ENCODE measurements around the gene LTN1. TPM values are rescaled to one million over a fixed set of nuclear protein-coding genes. Genes with fewer than 3 reads are reported as not detected.
A peak's percentile ranks its signal among the peaks of the same experiment; 100 is the strongest.

Gene LTN1
- polyA plus RNA-seq, 6 donors from 2014 or later, result 18.6 to 23.5 (median 20.5) TPM

DNA sequence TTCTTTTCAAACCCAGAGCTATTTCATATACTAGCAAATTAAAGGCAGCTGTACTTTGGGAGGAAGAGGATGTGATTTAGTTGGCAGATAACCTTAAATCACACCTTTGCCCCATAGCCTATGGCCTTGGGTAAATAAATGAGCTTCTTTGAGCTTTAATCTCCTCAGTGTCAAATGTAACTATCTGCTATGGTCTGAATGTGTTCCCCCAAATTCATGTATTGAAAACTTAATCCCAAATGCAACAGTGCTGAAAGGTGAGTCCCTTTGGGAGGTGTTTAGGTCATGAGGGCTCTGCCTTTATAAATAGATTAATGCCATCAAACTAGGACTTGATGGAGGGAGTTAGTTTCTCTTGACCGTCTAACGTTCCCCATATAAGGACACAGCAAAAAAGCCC, 85.8 kb downstream of the LTN1 start:
- Mint-ChIP-seq H3K27me3 (peaks cover 14 to 42% (median 35%) of the 10 kb centered on the region in 3 donors), H3K9me3 (peaks cover 0 to 13% (median 3%) of the 10 kb centered on the region in 7 donors), H3K36me3 (peaks cover 0 to 12% of the 10 kb centered on the region in 2 donors), H3K4me1 (no peaks in the 10 kb centered on the region), H3K4me3 (no peak overlapping the region), H3K27ac (no peak overlapping the region)
- ATAC-seq (ENCODE audit: low read depth in 2 of 2) (no peak), DNase-seq (no peak)

GRCh38 chr21:28906236-28906635, 86.4 kb downstream of the LTN1 start:
- peaks cover 0 to 17% of the 10 kb centered on the region in 2 donors for H3K36me3 Mint-ChIP-seq
- ATAC-seq (ENCODE audit: low read depth in 2 of 2), result no peak
- H3K27ac Mint-ChIP-seq, result no peak overlapping the region

GRCh38 chr21:28904961-28905435, 87.7 kb downstream of the LTN1 start:
- no peak for DNase-seq
- peaks cover 0 to 17% of the 10 kb centered on the region in 2 donors for H3K36me3 Mint-ChIP-seq
- no peak overlapping the region for H3K4me3 Mint-ChIP-seq
- H3K27me3 Mint-ChIP-seq, result peaks cover 12 to 39% (median 27%) of the 10 kb centered on the region in 3 donors
- H3K27ac Mint-ChIP-seq, result no peak overlapping the region
- peaks cover 0 to 13% (median 3%) of the 10 kb centered on the region in 7 donors for H3K9me3 Mint-ChIP-seq
- H3K4me1 Mint-ChIP-seq, result no peaks in the 10 kb centered on the region
- no peak for ATAC-seq (ENCODE audit: low read depth in 2 of 2)

More at GRCh38 chr21:28906236-28906635, 86.4 kb downstream of the LTN1 start:
- H3K9me3 Mint-ChIP-seq, result peaks cover 0 to 13% (median 3%) of the 10 kb centered on the region in 7 donors
- H3K4me1 Mint-ChIP-seq, result no peaks in the 10 kb centered on the region
- H3K27me3 Mint-ChIP-seq, result peaks cover 17 to 44% (median 36%) of the 10 kb centered on the region in 3 donors
- H3K4me3 Mint-ChIP-seq, result no peak overlapping the region
- no peak for DNase-seq

GRCh38 chr21:28903448-28903847, 89.2 kb downstream of the LTN1 start:
- Mint-ChIP-seq H3K4me1 (no peaks in the 10 kb centered on the region), H3K27me3 (peaks cover 12 to 32% (median 21%) of the 10 kb centered on the region in 3 donors), H3K27ac (peak overlapping the region in 1 of 6 donors; percentile 77), H3K9me3 (peaks cover 0 to 13% (median 3%) of the 10 kb centered on the region in 7 donors), H3K4me3 (no peak overlapping the region), H3K36me3 (peaks cover 0 to 17% of the 10 kb centered on the region in 2 donors)
- no peak for DNase-seq
- ATAC-seq (ENCODE audit: low read depth in 2 of 2), result no peak

- ATAC-seq (ENCODE audit: low read depth in 2 of 2) (no peak), DNase-seq (no peak)
- Mint-ChIP-seq H3K4me1 (no peaks in the 10 kb centered on the region), H3K27me3 (peaks cover 25 to 48% (median 33%) of the 10 kb centered on the region in 3 donors), H3K27ac (no peak overlapping the region), H3K36me3 (peaks cover 8 to 24% of the 10 kb centered on the region in 2 donors), H3K4me3 (no peak overlapping the region), H3K9me3 (peaks cover 0 to 23% (median 6%) of the 10 kb centered on the region in 7 donors)
Observed at GRCh38 chr21:28900481-28900880, 92.2 kb downstream of the LTN1 start.

- Mint-ChIP-seq H3K4me1 (no peaks in the 10 kb centered on the region), H3K27me3 (peaks cover 24 to 48% (median 33%) of the 10 kb centered on the region in 3 donors), H3K9me3 (peaks cover 0 to 23% (median 9%) of the 10 kb centered on the region in 7 donors), H3K4me3 (no peak overlapping the region), H3K36me3 (peaks cover 8 to 24% of the 10 kb centered on the region in 2 donors), H3K27ac (no peak overlapping the region)
- DNase-seq (no peak), ATAC-seq (ENCODE audit: low read depth in 2 of 2) (no peak)
Observed at GRCh38 chr21:28899744-28900143, 92.9 kb downstream of the LTN1 start.

GRCh38 chr21:28899220-28899619, 93.5 kb downstream of the LTN1 start:
- Mint-ChIP-seq H3K27ac (no peak overlapping the region), H3K9me3 (peaks cover 0 to 23% (median 9%) of the 10 kb centered on the region in 7 donors), H3K36me3 (peaks cover 8 to 24% of the 10 kb centered on the region in 2 donors), H3K4me3 (no peak overlapping the region), H3K27me3 (peaks cover 21 to 46% (median 33%) of the 10 kb centered on the region in 3 donors), H3K4me1 (no peaks in the 10 kb centered on the region)
- ATAC-seq (ENCODE audit: low read depth in 2 of 2), result no peak
- no peak for DNase-seq

DNA sequence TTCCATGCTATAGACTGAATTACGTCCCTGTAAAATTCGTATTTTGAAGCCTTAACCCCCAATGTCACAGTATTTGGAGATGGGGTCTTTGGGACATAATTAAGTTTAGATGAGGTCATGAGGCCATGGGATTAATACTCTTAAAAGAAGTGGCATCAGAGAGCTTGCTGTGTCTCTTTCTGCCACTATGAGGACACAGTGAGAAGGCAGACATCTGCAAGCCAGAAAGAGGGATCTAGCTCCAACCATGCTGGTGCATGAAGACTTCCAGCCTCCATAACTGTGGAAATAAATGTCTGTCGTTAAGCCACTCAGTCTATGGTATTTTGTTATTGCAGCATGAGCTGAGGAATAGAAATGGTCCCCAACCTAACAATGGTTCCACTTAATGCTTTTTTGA, 99.0 kb downstream of the LTN1 start:
- Mint-ChIP-seq H3K27me3 (peaks cover 27 to 40% (median 37%) of the 10 kb centered on the region in 3 donors), H3K27ac (no peak overlapping the region), H3K4me3 (no peak overlapping the region), H3K9me3 (peaks cover 0 to 10% (median 0%) of the 10 kb centered on the region in 7 donors), H3K36me3 (peaks cover 7 to 8% of the 10 kb centered on the region in 2 donors), H3K4me1 (peaks cover 0 to 6% (median 0%) of the 10 kb centered on the region in 3 donors)
- DNase-seq (no peak), ATAC-seq (ENCODE audit: low read depth in 2 of 2) (no peak)

DNA sequence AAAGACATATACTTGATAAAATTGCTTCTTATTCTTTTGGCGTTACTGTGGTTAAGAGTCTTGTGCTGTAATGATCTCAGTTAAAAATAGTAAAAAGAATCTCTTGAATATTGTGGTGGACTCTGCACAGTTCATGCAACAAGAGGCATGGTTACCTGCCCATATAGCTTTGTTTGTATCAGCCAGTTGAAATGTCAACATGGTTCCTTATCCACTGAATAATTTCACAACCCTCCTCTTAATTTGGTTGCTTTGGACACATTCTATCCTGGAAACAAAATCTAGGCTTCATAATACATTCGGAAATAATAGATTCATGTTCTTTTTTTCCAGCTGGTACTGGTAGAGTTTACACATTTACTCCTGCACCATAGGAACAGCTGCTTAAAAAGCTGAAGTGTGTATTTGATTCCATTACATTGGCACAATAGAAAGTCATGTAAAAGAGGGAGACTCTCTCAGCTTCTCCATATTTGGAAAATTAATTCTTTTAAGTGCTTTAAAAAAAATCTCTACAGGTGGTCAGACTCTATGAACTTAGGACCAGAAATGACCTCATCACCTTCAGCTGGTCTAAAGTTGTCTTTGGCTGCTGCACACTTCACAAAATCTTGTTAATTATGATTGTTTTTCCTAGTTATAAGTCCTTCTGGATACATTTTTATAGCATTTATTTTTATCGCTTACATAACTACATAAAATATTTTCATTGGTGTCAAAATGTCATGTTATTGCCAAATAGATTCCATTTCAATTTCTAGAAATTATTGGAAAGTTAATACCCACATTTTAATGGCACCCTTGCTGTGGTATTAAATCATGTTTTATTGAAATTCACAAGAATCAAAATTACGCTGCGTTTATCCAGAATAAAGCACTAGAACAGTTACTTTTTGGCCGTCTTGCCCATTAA, 100.2 kb downstream of the LTN1 start:
- Mint-ChIP-seq H3K27ac (no peak overlapping the region), H3K4me1 (peaks cover 0 to 6% (median 0%) of the 10 kb centered on the region in 3 donors), H3K27me3 (peaks cover 27 to 35% (median 33%) of the 10 kb centered on the region in 3 donors), H3K9me3 (peaks cover 0 to 10% (median 0%) of the 10 kb centered on the region in 7 donors), H3K4me3 (no peak overlapping the region), H3K36me3 (peaks cover 7 to 8% of the 10 kb centered on the region in 2 donors)
- ATAC-seq (ENCODE audit: low read depth in 2 of 2) (no peak), DNase-seq (no peak)

DNA sequence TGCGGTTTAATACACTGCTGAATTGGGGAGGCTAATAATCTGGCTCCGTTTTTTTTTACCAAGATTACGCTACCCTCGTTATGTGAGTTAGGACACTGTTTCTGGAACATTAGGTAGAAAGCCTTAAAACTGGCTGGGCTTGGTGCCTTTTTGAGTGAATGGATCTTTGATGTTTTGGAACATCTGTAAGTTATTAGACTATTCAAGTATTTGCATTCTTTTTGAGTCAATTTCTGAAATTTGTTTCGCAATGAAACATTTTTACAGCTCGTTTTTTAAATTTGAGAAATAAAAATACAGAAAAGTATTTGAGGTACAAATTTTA, 106.9 kb downstream of the LTN1 start:
- H3K4me3 Mint-ChIP-seq, result peak overlapping the region in 3 of 8 donors; percentile 87 to 94 (median 87)
- peaks cover 9 to 10% (median 9%) of the 10 kb centered on the region in 3 donors for H3K27me3 Mint-ChIP-seq
- no peak for DNase-seq
- H3K9me3 Mint-ChIP-seq, result peaks cover 0 to 2% (median 0%) of the 10 kb centered on the region in 7 donors
- H3K4me1 Mint-ChIP-seq, result peaks cover 0 to 23% (median 20%) of the 10 kb centered on the region in 3 donors
- peaks cover 0 to 6% of the 10 kb centered on the region in 2 donors for H3K36me3 Mint-ChIP-seq
- peak overlapping the region in 1 of 6 donors; percentile 90 for H3K27ac Mint-ChIP-seq
- no peak for ATAC-seq (ENCODE audit: low read depth in 2 of 2)

DNA sequence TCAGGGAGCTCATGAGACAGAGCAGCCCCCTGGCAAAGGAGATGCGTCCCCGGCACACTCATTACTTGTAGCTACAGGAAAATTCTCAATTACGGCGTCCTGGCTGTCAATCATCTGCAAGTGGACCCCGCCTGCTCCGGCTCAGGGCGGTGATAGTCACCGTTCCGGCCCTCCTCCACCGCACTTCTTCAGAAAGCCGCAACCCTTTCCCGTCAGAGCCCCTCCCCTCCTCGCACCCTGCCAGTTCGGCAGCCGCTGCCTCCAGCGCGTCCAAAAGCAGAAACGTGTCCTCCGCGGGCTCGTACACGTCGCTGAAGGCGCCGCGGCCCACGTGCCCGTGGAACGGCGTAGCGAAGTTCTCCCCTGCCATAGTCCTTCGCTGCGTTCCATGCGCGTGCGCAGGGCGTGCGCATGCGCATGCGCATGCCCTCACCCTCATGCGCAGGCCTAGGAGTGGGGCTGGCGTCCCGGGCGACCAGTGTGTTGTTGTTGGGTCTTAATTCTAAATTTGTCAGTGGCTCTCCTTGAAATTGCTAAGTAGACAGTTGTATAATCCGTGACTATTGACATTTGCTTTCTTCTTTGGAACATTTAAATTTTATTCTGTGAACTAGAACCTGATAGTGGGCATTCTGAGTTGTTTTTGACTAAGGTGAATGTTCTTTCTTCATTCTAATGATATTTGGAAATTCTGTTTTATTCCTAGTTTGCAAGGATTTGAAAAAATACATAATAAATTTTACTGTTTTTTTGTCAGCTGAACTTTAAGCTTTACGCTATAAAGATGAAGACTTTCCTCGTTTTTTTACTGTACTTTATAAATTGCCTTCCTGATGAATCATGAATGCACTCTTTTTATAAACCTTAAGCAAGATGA, 107.5 kb downstream of the LTN1 start:
- Mint-ChIP-seq H3K4me1 (peaks cover 0 to 23% (median 20%) of the 10 kb centered on the region in 3 donors), H3K9me3 (peaks cover 0 to 2% (median 0%) of the 10 kb centered on the region in 7 donors), H3K4me3 (peak overlapping the region; percentile 87 to 98 (median 93)), H3K27ac (peak overlapping the region; percentile 86 to 98 (median 98)), H3K36me3 (peaks cover 0 to 6% of the 10 kb centered on the region in 2 donors), H3K27me3 (peaks cover 3 to 6% (median 4%) of the 10 kb centered on the region in 3 donors)
- peak; percentile 92 for ATAC-seq (ENCODE audit: low read depth in 2 of 2)
- DNase-seq, result peak; percentile 92

DNA sequence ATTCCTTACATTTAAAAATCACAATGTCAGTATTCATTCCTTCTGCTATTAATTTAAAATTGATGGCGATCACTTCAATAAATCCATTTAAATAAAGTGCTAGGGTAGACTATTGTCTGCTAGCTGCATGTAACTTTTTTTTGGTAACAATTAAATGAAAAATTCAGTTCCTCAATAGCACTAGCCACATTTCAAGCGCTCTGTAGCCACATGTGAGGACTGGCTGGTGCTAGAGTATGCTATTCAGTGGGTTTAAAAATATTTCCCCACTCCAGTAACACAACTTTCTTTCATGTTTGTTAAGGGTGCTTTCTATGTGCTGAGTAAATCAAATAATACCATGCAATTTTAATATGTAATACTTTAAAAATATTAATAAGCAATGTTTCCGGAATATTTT, 108.2 kb downstream of the LTN1 start:
- peaks cover 0 to 2% (median 0%) of the 10 kb centered on the region in 7 donors for H3K9me3 Mint-ChIP-seq
- ATAC-seq (ENCODE audit: low read depth in 2 of 2) (peak in 1 of 2 donors; percentile 10), DNase-seq (peak; percentile 6)
- H3K27ac Mint-ChIP-seq, result peak overlapping the region in 5 of 6 donors; percentile 86 to 98 (median 98)
- H3K36me3 Mint-ChIP-seq, result peaks cover 0 to 6% of the 10 kb centered on the region in 2 donors
- peaks cover 0 to 23% (median 20%) of the 10 kb centered on the region in 3 donors for H3K4me1 Mint-ChIP-seq
- H3K4me3 Mint-ChIP-seq, result peak overlapping the region; percentile 87 to 98 (median 93)
- H3K27me3 Mint-ChIP-seq, result peaks cover 0 to 3% (median 0%) of the 10 kb centered on the region in 3 donors

Measured in naive B cell (primary cell).